GM10847 (cell line): ENCODE measurements around the gene NLRP10.

Source experiments
- POLR2A ChIP-seq: IDR thresholded peaks from 2 replicates; pipeline ENCODE4 v1.6.1; 2011; ENCODE audit not compliant: insufficient read length; ENCODE audit errors: extremely low read depth

The NLRP10 gene

GRCh38 chr11:7983832-7984590 lies 18.8 kb upstream of the NLRP10 start:
- TF ChIP-seq POLR2A: no peak

GRCh38 chr11:7982582-7983119 lies 17.4 kb upstream of the NLRP10 start:
- no peak for TF ChIP-seq POLR2A

GRCh38 chr11:7981619-7982157 lies 16.4 kb upstream of the NLRP10 start:
- TF ChIP-seq POLR2A: no peak

- TF ChIP-seq POLR2A: no peak
Measured at GRCh38 chr11:7977232-7977917, 12.1 kb upstream of the NLRP10 start.

- no peak for TF ChIP-seq POLR2A
Measured at GRCh38 chr11:7974668-7975067, 9.4 kb upstream of the NLRP10 start.

GRCh38 chr11:7973011-7973410 lies 7.8 kb upstream of the NLRP10 start:
- TF ChIP-seq POLR2A: no peak

GRCh38 chr11:7971846-7972245 lies 6.6 kb upstream of the NLRP10 start:
- TF ChIP-seq POLR2A: no peak

- no peak for TF ChIP-seq POLR2A
Measured at GRCh38 chr11:7969756-7970646, 4.8 kb upstream of the NLRP10 start.

- TF ChIP-seq POLR2A: no peak
Measured at GRCh38 chr11:7968686-7969085, 3.4 kb upstream of the NLRP10 start.

GRCh38 chr11:7967826-7968225 lies 2.6 kb upstream of the NLRP10 start:
- TF ChIP-seq POLR2A: no peak

GRCh38 chr11:7967097-7967496 lies 1.9 kb upstream of the NLRP10 start:
- no peak for TF ChIP-seq POLR2A

GRCh38 chr11:7964873-7965272 lies 374 bp downstream of the NLRP10 start:
- TF ChIP-seq POLR2A: no peak

GRCh38 chr11:7964261-7964660 lies 986 bp downstream of the NLRP10 start:
- TF ChIP-seq POLR2A: no peak

GRCh38 chr11:7955191-7955590 lies 10.1 kb downstream of the NLRP10 start:
- TF ChIP-seq POLR2A: no peak

GRCh38 chr11:7949934-7950333 lies 15.3 kb downstream of the NLRP10 start:
- TF ChIP-seq POLR2A: no peak
